ENCODE measurements around the gene ERCC6L2. TPM values are rescaled to one million over a fixed set of nuclear protein-coding genes. Genes with fewer than 3 reads are reported as not detected.

Gene ERCC6L2
- total RNA-seq, 1 donor from 2014 or later = 32.1 TPM

DNA sequence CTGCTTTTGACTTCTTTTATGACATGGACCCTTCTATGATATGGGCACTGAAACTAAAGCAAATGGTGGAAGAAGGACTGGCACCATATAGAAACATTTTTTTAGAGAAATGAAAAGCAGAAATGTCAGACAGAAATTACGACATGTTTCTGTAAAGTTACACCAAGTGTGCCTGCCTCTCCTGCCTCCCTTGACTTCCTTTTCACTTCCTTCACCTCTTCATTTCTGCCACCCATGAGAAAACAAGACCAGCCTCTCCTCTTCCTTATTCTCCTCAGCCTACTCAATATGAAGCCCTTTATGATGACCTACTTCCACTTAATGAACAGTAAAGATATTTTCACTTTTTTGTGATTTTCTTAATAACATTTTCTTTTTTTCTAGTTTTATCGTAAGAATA lies 44.5 kb downstream of the ERCC6L2 start:
- H3K4me3 Mint-ChIP-seq = no peak overlapping the region
- no peak for DNase-seq
- no peaks in the 10 kb centered on the region for H3K27me3 Mint-ChIP-seq
- no peak overlapping the region for H3K27ac Mint-ChIP-seq
- intact Hi-C loops (cut with micrococcal nuclease) = no loop called here
- no peaks in the 10 kb centered on the region for H3K4me1 Mint-ChIP-seq
- peaks cover 46% of the 10 kb centered on the region for H3K36me3 Mint-ChIP-seq (ENCODE audit: low read depth)
- H3K9me3 Mint-ChIP-seq = no peaks in the 10 kb centered on the region

GRCh38 chr9:95923794-95924193 lies 48.3 kb downstream of the ERCC6L2 start:
- intact Hi-C loops (cut with micrococcal nuclease) = no loop called here
- Mint-ChIP-seq H3K4me3 (no peak overlapping the region), H3K9me3 (no peaks in the 10 kb centered on the region), H3K36me3 (ENCODE audit: low read depth) (peaks cover 47% of the 10 kb centered on the region), H3K27me3 (no peaks in the 10 kb centered on the region), H3K27ac (no peak overlapping the region), H3K4me1 (peaks cover 7% of the 10 kb centered on the region)
- no peak for DNase-seq

GRCh38 chr9:95924987-95925386 lies 49.5 kb downstream of the ERCC6L2 start:
- no peak for DNase-seq
- Mint-ChIP-seq H3K9me3 (peaks cover 3% of the 10 kb centered on the region), H3K36me3 (ENCODE audit: low read depth) (peaks cover 45% of the 10 kb centered on the region), H3K27me3 (no peaks in the 10 kb centered on the region), H3K27ac (no peak overlapping the region), H3K4me1 (peaks cover 9% of the 10 kb centered on the region), H3K4me3 (no peak overlapping the region)
- intact Hi-C loops (cut with micrococcal nuclease) = no loop called here

DNA sequence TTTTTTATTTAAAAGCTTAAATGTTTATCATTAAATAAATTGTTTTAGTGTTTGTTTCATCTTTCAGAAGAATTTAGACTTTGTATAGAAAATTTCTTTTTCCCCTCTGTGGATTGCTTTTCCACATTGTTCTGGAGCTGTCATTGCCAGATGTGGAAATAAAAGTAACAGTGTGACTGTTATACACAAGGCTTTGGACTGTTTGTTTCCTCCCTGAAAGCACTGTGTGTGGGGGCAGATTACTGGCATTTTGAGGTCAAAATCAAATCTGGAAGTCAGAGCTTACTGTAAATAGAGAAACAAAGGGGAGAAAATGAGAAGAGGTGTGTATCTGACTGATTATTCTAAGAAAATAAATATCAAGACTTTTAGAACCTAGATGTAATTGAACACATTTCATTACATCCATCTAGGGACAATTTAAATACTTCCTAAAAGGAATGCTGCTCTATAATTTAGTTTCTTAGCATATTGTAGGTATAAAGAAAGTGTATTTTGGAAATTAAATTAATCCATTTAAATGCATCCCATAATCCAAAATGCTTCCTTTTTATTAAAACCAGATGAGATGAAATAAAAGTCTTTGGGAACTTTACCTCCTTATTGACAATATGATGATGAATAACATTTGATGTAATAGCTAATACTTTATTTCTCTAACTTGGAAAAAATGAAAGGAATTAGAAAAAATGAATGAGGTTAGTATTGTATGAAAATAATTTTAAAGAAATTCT lies 51.9 kb downstream of the ERCC6L2 start:
- H3K27ac Mint-ChIP-seq = no peak overlapping the region
- H3K36me3 Mint-ChIP-seq (ENCODE audit: low read depth) = peaks cover 59% of the 10 kb centered on the region
- peaks cover 3% of the 10 kb centered on the region for H3K9me3 Mint-ChIP-seq
- intact Hi-C loops (cut with micrococcal nuclease) = no loop called here
- no peak for DNase-seq
- H3K4me3 Mint-ChIP-seq = no peak overlapping the region
- peaks cover 9% of the 10 kb centered on the region for H3K4me1 Mint-ChIP-seq
- no peaks in the 10 kb centered on the region for H3K27me3 Mint-ChIP-seq

GRCh38 chr9:95930277-95930676 lies 54.8 kb downstream of the ERCC6L2 start:
- peaks cover 66% of the 10 kb centered on the region for H3K36me3 Mint-ChIP-seq (ENCODE audit: low read depth)
- peaks cover 9% of the 10 kb centered on the region for H3K4me1 Mint-ChIP-seq
- no peaks in the 10 kb centered on the region for H3K27me3 Mint-ChIP-seq
- no peak for DNase-seq
- no peak overlapping the region for H3K4me3 Mint-ChIP-seq
- intact Hi-C loops (cut with micrococcal nuclease) = no loop called here
- peaks cover 3% of the 10 kb centered on the region for H3K9me3 Mint-ChIP-seq
- no peak overlapping the region for H3K27ac Mint-ChIP-seq

GRCh38 chr9:95935861-95936578 lies 60.5 kb downstream of the ERCC6L2 start:
- Mint-ChIP-seq H3K36me3 (ENCODE audit: low read depth) (peaks cover 77% of the 10 kb centered on the region), H3K27me3 (no peaks in the 10 kb centered on the region), H3K4me3 (no peak overlapping the region), H3K9me3 (peaks cover 16% of the 10 kb centered on the region), H3K27ac (no peak overlapping the region), H3K4me1 (no peaks in the 10 kb centered on the region)
- intact Hi-C loops (cut with micrococcal nuclease) = no loop called here
- DNase-seq = no peak

- Mint-ChIP-seq H3K4me3 (no peak overlapping the region), H3K27me3 (no peaks in the 10 kb centered on the region), H3K9me3 (peaks cover 16% of the 10 kb centered on the region), H3K27ac (no peak overlapping the region), H3K4me1 (no peaks in the 10 kb centered on the region), H3K36me3 (ENCODE audit: low read depth) (peaks cover 76% of the 10 kb centered on the region)
- intact Hi-C loops (cut with micrococcal nuclease) = no loop called here
- no peak for DNase-seq
Observed at GRCh38 chr9:95936579-95937075, 61.1 kb downstream of the ERCC6L2 start.

DNA sequence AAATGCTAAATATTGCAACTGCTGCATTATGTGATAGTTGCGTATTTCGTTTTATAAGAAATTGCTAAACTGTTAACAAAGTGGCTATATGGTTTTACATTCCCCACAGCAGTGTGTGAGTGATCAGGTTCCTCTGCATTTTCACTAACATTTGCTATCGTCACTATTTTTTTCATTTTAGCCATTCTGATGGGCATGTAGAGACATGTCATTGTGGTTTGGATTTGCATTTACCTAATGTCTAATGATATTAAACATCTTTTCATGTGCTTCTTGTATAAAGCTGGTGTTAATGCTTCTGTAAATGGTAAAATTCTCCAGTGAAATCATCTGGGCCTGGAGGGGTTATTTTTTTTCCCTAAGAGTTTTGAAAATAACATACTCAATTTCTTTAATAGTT lies 61.6 kb downstream of the ERCC6L2 start:
- Mint-ChIP-seq H3K36me3 (ENCODE audit: low read depth) (peaks cover 77% of the 10 kb centered on the region), H3K27me3 (no peaks in the 10 kb centered on the region), H3K4me1 (no peaks in the 10 kb centered on the region), H3K9me3 (peaks cover 16% of the 10 kb centered on the region), H3K4me3 (no peak overlapping the region), H3K27ac (no peak overlapping the region)
- intact Hi-C loops (cut with micrococcal nuclease) = no loop called here
- DNase-seq = no peak

DNA sequence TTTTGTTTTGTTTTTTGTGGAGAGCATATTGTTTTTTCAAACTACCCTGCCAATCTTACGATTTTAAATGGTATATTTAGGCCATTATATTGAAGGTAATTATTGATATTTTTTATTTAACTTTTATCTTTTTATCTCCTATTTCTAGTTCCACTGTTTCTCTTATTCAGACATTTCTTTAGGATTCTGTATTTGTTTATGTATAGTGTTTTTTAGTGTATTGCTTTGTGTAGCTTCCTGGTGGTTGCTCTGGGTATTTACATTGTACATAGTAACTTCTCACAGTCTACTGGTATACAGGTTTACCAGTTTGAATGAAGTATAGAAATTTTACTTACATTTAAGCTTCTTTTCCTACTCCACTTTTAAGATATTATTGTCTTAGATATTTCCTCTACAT lies 63.2 kb downstream of the ERCC6L2 start:
- no peak overlapping the region for H3K27ac Mint-ChIP-seq
- intact Hi-C loops (cut with micrococcal nuclease) = no loop called here
- no peaks in the 10 kb centered on the region for H3K4me1 Mint-ChIP-seq
- no peak overlapping the region for H3K4me3 Mint-ChIP-seq
- H3K27me3 Mint-ChIP-seq = no peaks in the 10 kb centered on the region
- H3K36me3 Mint-ChIP-seq (ENCODE audit: low read depth) = peaks cover 76% of the 10 kb centered on the region
- H3K9me3 Mint-ChIP-seq = peaks cover 23% of the 10 kb centered on the region
- DNase-seq = no peak

- H3K4me3 Mint-ChIP-seq = no peak overlapping the region
- DNase-seq = no peak
- H3K9me3 Mint-ChIP-seq = peaks cover 23% of the 10 kb centered on the region
- H3K27me3 Mint-ChIP-seq = no peaks in the 10 kb centered on the region
- H3K27ac Mint-ChIP-seq = no peak overlapping the region
- H3K36me3 Mint-ChIP-seq (ENCODE audit: low read depth) = peaks cover 81% of the 10 kb centered on the region
- H3K4me1 Mint-ChIP-seq = no peaks in the 10 kb centered on the region
- intact Hi-C loops (cut with micrococcal nuclease) = no loop called here
Observed at GRCh38 chr9:95939472-95939871, 64.0 kb downstream of the ERCC6L2 start.

DNA sequence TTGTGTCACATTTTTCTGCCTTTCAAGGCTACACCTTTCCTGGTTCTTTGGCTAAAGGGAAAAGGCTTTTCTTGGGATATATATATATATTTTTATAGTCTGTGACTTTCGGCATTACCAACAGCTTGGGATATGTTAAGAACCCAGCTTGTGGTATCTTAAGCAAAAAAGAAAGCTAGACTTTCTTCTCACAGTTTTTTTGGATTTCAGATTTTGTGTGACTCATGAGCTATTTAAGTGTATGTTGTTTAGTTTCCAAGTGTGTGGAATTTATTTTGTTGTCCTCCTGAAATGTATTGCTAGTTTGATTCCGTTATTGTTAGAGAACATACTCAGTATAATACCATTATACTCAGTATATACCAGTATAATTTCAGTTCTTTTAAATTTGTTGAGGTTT lies 64.8 kb downstream of the ERCC6L2 start:
- H3K4me1 Mint-ChIP-seq = no peaks in the 10 kb centered on the region
- no peaks in the 10 kb centered on the region for H3K27me3 Mint-ChIP-seq
- intact Hi-C loops (cut with micrococcal nuclease) = no loop called here
- peaks cover 81% of the 10 kb centered on the region for H3K36me3 Mint-ChIP-seq (ENCODE audit: low read depth)
- no peak overlapping the region for H3K4me3 Mint-ChIP-seq
- no peak overlapping the region for H3K27ac Mint-ChIP-seq
- no peak for DNase-seq
- peaks cover 23% of the 10 kb centered on the region for H3K9me3 Mint-ChIP-seq

- no peak overlapping the region for H3K27ac Mint-ChIP-seq
- intact Hi-C loops (cut with micrococcal nuclease) = no loop called here
- H3K4me3 Mint-ChIP-seq = no peak overlapping the region
- DNase-seq = no peak
- peaks cover 81% of the 10 kb centered on the region for H3K36me3 Mint-ChIP-seq (ENCODE audit: low read depth)
- H3K4me1 Mint-ChIP-seq = no peaks in the 10 kb centered on the region
- peaks cover 24% of the 10 kb centered on the region for H3K9me3 Mint-ChIP-seq
- no peaks in the 10 kb centered on the region for H3K27me3 Mint-ChIP-seq
Observed at GRCh38 chr9:95942016-95942415, 66.5 kb downstream of the ERCC6L2 start.

GRCh38 chr9:95947118-95947517 lies 71.6 kb downstream of the ERCC6L2 start:
- no peaks in the 10 kb centered on the region for H3K4me1 Mint-ChIP-seq
- H3K4me3 Mint-ChIP-seq = no peak overlapping the region
- DNase-seq = no peak
- H3K36me3 Mint-ChIP-seq (ENCODE audit: low read depth) = peaks cover 81% of the 10 kb centered on the region
- no peak overlapping the region for H3K27ac Mint-ChIP-seq
- H3K9me3 Mint-ChIP-seq = peaks cover 41% of the 10 kb centered on the region
- no peaks in the 10 kb centered on the region for H3K27me3 Mint-ChIP-seq
- intact Hi-C loops (cut with micrococcal nuclease) = no loop called here

DNA sequence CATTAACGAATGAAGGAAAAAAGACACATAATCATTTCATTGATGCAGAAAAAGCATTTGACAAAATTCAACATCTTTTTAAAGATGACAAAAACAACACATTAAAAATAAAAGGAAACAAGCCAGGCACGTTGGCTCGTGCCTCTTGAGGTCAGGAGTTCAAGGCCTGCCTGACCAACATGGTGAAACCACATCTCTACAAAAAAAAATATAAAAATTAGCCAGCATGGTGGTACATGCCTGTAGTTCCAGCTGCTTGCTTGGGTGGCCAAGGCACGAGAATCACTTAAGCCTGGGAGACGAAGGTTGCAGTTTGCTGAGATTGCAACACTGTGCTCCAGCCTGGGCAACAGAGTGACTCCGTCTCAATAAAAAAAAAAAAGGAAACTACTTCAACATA lies 77.0 kb downstream of the ERCC6L2 start:
- peaks cover 7% of the 10 kb centered on the region for H3K4me1 Mint-ChIP-seq

More for the DNA sequence above, 77.0 kb downstream of the ERCC6L2 start:
- Mint-ChIP-seq H3K36me3 (ENCODE audit: low read depth) (peaks cover 74% of the 10 kb centered on the region), H3K9me3 (peaks cover 42% of the 10 kb centered on the region), H3K27ac (no peak overlapping the region), H3K4me3 (no peak overlapping the region), H3K27me3 (no peaks in the 10 kb centered on the region)
- no peak for DNase-seq
- intact Hi-C loops (cut with micrococcal nuclease) = no loop called here
